ENCODE data around the gene ABAT. TPM values are rescaled to one million over a fixed set of nuclear protein-coding genes. Genes with fewer than 3 reads are reported as not detected.

ABAT gene
- total RNA-seq, 4 donors from 2014 or later, result 5.5 to 8.4 (median 6.5) TPM

DNA sequence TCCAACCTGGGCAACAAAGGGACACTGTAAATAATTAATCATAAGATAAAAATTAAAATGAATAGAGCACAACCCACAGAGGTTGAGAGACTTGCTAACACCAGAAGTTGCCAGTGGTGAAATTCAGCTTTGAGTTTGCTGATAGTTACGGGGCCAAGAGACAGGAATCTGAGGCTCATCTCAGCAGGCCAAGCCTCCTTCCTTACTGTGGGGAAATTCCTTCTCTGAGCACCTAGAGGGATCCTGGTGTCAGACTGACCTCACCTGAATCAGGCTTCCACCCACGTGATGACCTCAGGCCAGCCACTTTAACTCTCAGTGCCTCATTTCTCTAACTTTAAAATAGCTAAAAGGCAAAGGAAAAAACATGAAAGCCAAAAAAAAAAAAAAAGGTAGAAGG is 4.7 kb downstream of the ABAT start:
- TF ChIP-seq, protein P1, sequence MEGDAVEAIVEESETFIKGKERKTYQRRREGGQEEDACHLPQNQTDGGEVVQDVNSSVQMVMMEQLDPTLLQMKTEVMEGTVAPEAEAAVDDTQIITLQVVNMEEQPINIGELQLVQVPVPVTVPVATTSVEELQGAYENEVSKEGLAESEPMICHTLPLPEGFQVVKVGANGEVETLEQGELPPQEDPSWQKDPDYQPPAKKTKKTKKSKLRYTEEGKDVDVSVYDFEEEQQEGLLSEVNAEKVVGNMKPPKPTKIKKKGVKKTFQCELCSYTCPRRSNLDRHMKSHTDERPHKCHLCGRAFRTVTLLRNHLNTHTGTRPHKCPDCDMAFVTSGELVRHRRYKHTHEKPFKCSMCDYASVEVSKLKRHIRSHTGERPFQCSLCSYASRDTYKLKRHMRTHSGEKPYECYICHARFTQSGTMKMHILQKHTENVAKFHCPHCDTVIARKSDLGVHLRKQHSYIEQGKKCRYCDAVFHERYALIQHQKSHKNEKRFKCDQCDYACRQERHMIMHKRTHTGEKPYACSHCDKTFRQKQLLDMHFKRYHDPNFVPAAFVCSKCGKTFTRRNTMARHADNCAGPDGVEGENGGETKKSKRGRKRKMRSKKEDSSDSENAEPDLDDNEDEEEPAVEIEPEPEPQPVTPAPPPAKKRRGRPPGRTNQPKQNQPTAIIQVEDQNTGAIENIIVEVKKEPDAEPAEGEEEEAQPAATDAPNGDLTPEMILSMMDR (IDR thresholded peaks at IDR 0.05), result no peak
- ATAC-seq (ENCODE audit: low FRiP score), result no peak
- no peak for DNase-seq (ENCODE audit: low spot score)

DNA sequence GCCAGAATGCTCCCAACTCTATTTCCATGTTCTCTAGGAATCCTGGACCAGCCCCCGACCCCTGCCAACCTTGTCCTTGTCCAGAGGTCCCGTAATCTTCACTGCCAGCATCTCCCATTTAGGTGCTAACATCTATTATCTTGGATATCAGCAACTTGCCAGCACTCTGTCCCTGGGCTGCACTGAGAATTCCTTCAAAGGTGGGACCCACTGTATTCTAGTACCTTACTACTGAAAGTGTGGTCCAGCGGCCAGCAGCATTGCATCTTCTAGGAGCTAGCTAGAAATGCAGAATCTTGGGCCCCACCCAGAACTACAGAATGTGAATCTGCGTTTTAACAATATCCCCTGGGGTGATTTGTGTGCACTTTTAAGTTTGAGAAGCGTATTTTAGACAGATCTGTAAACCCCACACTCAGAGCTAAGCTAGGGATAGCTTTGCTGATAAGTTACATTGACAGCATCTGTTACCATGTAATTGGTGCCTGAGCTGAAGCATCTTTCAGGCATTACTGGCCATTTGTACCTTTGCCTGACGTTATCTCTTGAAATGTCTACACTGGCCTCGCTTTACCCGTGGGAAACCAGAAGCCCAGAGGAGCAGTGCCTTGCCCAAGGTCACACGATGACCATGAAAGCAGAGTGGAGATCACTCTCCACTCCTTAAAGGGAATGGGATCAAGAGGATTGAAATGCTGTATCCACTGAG is 8.3 kb downstream of the ABAT start:
- TF ChIP-seq, protein P1 (IDR thresholded peaks at IDR 0.05), result no peak
- ATAC-seq (ENCODE audit: low FRiP score), result no peak

GRCh38 chr16:8683640-8684039 is 9.2 kb downstream of the ABAT start:
- DNase-seq (ENCODE audit: low spot score) (no peak), ATAC-seq (ENCODE audit: low FRiP score) (no peak)
- TF ChIP-seq, protein P1 (IDR thresholded peaks at IDR 0.05), result no peak

More for the DNA sequence above, 8.3 kb downstream of the ABAT start:
- no peak for DNase-seq (ENCODE audit: low spot score)

- ATAC-seq (ENCODE audit: low FRiP score) (no peak), DNase-seq (ENCODE audit: low spot score) (no peak)
- TF ChIP-seq, protein P1 (IDR thresholded peaks at IDR 0.05), result no peak
Measured at GRCh38 chr16:8685617-8686016, 11.2 kb downstream of the ABAT start.

DNA sequence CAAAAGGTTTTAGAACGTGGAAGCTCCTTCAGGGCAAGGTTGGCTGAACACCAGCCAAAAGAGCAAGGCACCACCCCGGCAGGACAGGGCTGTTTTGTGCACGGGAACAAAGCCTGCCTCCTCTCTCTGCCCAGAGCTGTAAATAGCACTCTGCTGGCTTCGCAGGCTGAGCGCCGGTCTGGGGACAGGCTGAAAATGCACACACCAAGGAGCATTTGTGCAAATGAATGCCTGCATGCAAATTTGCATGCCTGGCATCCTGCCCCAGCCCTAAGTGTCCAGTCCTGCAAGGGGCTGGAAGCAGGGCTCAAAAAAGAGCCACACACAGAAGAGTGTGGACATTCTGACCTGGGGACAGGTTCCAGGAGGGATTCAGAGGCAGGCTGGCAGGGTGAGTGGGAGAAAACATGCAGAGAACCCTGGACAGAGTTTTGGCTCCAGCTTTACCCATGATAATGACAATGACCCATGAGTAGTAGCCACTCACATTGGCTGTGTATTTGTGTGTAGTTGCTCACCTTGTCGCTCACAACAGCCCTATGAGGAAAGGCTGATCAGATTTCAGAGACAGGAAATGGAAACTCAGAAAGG is 11.7 kb downstream of the ABAT start:
- no peak for ATAC-seq (ENCODE audit: low FRiP score)
- TF ChIP-seq, protein P1 (IDR thresholded peaks at IDR 0.05), result no peak
- DNase-seq (ENCODE audit: low spot score), result no peak

DNA sequence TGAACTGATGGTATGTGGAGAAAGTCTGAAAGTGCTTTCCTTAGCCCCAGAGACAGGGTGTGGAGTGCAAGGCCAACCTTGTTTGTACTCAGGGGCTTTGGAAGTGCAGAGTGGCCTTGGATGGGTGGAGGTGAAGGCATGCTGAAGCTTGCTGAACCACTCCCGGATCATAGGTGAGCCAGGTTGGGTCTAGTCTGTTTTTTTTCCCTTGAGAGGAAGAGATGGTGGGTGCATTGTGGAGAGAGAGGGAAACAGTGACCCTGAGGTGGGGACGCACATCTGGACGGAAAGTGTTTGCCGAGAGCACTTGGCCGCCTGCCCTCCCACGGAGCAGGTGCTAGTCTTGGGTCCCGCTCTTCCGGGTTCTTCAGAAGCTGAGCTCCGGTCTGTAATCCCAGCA is 12.5 kb downstream of the ABAT start:
- TF ChIP-seq, protein P1 (IDR thresholded peaks at IDR 0.05), result no peak
- no peak for ATAC-seq (ENCODE audit: low FRiP score)
- no peak for DNase-seq (ENCODE audit: low spot score)

GRCh38 chr16:8689686-8690085 is 15.3 kb downstream of the ABAT start:
- DNase-seq (ENCODE audit: low spot score) (no peak), ATAC-seq (ENCODE audit: low FRiP score) (no peak)
- TF ChIP-seq, protein P1 (IDR thresholded peaks at IDR 0.05), result no peak

Data from omental fat pad (tissue), 4 donors.